ENCODE results near the gene PLA2G4A.

The PLA2G4A gene

GRCh38 chr1:186999506-186999905, 170.8 kb downstream of the PLA2G4A start:
- no peaks in the 10 kb centered on the region for H3K9me3 ChIP-seq (ENCODE audit: control insufficient read depth in 2 of 2, low read length in 2 of 2)
- H3K4me1 ChIP-seq (ENCODE audit: control insufficient read depth in 2 of 2, insufficient read depth in 2 of 2, low read length in 2 of 2), result no peaks in the 10 kb centered on the region
- H3K4me3 ChIP-seq (ENCODE audit: low read length in 2 of 2), result no peak overlapping the region
- H3K9ac ChIP-seq (ENCODE audit: low read depth in 1 of 2, low read length in 2 of 2), result no peak overlapping the region
- H3K27me3 ChIP-seq (ENCODE audit: control insufficient read depth in 2 of 2, insufficient read depth in 2 of 2, low read length in 2 of 2), result no peaks in the 10 kb centered on the region
- no peaks in the 10 kb centered on the region for H3K36me3 ChIP-seq (ENCODE audit: control insufficient read depth in 2 of 2, insufficient read depth in 2 of 2, low read length in 2 of 2)
- H3K27ac ChIP-seq (ENCODE audit: low read depth in 2 of 2, low read length in 2 of 2), result no peak overlapping the region

GRCh38 chr1:187001198-187001889, 172.6 kb downstream of the PLA2G4A start:
- H3K9me3 ChIP-seq (ENCODE audit: control insufficient read depth in 2 of 2, low read length in 2 of 2), result no peaks in the 10 kb centered on the region
- H3K4me3 ChIP-seq (ENCODE audit: low read length in 2 of 2), result no peak overlapping the region
- H3K4me1 ChIP-seq (ENCODE audit: control insufficient read depth in 2 of 2, insufficient read depth in 2 of 2, low read length in 2 of 2), result no peaks in the 10 kb centered on the region
- no peak overlapping the region for H3K9ac ChIP-seq (ENCODE audit: low read depth in 1 of 2, low read length in 2 of 2)
- no peaks in the 10 kb centered on the region for H3K36me3 ChIP-seq (ENCODE audit: control insufficient read depth in 2 of 2, insufficient read depth in 2 of 2, low read length in 2 of 2)
- no peaks in the 10 kb centered on the region for H3K27me3 ChIP-seq (ENCODE audit: control insufficient read depth in 2 of 2, insufficient read depth in 2 of 2, low read length in 2 of 2)
- H3K27ac ChIP-seq (ENCODE audit: low read depth in 2 of 2, low read length in 2 of 2), result no peak overlapping the region

GRCh38 chr1:187003353-187003752, 174.6 kb downstream of the PLA2G4A start:
- no peaks in the 10 kb centered on the region for H3K36me3 ChIP-seq (ENCODE audit: control insufficient read depth in 2 of 2, insufficient read depth in 2 of 2, low read length in 2 of 2)
- H3K9ac ChIP-seq (ENCODE audit: low read depth in 1 of 2, low read length in 2 of 2), result no peak overlapping the region
- no peaks in the 10 kb centered on the region for H3K9me3 ChIP-seq (ENCODE audit: control insufficient read depth in 2 of 2, low read length in 2 of 2)

GRCh38 chr1:187006896-187007295, 178.1 kb downstream of the PLA2G4A start:
- no peaks in the 10 kb centered on the region for H3K27me3 ChIP-seq (ENCODE audit: control insufficient read depth in 2 of 2, insufficient read depth in 2 of 2, low read length in 2 of 2)
- H3K4me1 ChIP-seq (ENCODE audit: control insufficient read depth in 2 of 2, insufficient read depth in 2 of 2, low read length in 2 of 2), result no peaks in the 10 kb centered on the region
- H3K4me3 ChIP-seq (ENCODE audit: low read length in 2 of 2), result no peak overlapping the region
- H3K27ac ChIP-seq (ENCODE audit: low read depth in 2 of 2, low read length in 2 of 2), result no peak overlapping the region
- no peaks in the 10 kb centered on the region for H3K9me3 ChIP-seq (ENCODE audit: control insufficient read depth in 2 of 2, low read length in 2 of 2)
- H3K9ac ChIP-seq (ENCODE audit: low read depth in 1 of 2, low read length in 2 of 2), result no peak overlapping the region
- H3K36me3 ChIP-seq (ENCODE audit: control insufficient read depth in 2 of 2, insufficient read depth in 2 of 2, low read length in 2 of 2), result no peaks in the 10 kb centered on the region

More at GRCh38 chr1:187003353-187003752, 174.6 kb downstream of the PLA2G4A start:
- no peak overlapping the region for H3K27ac ChIP-seq (ENCODE audit: low read depth in 2 of 2, low read length in 2 of 2)
- H3K4me1 ChIP-seq (ENCODE audit: control insufficient read depth in 2 of 2, insufficient read depth in 2 of 2, low read length in 2 of 2), result no peaks in the 10 kb centered on the region
- H3K4me3 ChIP-seq (ENCODE audit: low read length in 2 of 2), result no peak overlapping the region
- H3K27me3 ChIP-seq (ENCODE audit: control insufficient read depth in 2 of 2, insufficient read depth in 2 of 2, low read length in 2 of 2), result no peaks in the 10 kb centered on the region

GRCh38 chr1:187009320-187009719, 180.6 kb downstream of the PLA2G4A start:
- H3K4me1 ChIP-seq (ENCODE audit: control insufficient read depth in 2 of 2, insufficient read depth in 2 of 2, low read length in 2 of 2), result no peaks in the 10 kb centered on the region
- no peaks in the 10 kb centered on the region for H3K27me3 ChIP-seq (ENCODE audit: control insufficient read depth in 2 of 2, insufficient read depth in 2 of 2, low read length in 2 of 2)
- no peak overlapping the region for H3K4me3 ChIP-seq (ENCODE audit: low read length in 2 of 2)
- H3K9ac ChIP-seq (ENCODE audit: low read depth in 1 of 2, low read length in 2 of 2), result no peak overlapping the region
- H3K27ac ChIP-seq (ENCODE audit: low read depth in 2 of 2, low read length in 2 of 2), result no peak overlapping the region
- no peaks in the 10 kb centered on the region for H3K36me3 ChIP-seq (ENCODE audit: control insufficient read depth in 2 of 2, insufficient read depth in 2 of 2, low read length in 2 of 2)
- no peaks in the 10 kb centered on the region for H3K9me3 ChIP-seq (ENCODE audit: control insufficient read depth in 2 of 2, low read length in 2 of 2)

GRCh38 chr1:187010571-187011309, 182.0 kb downstream of the PLA2G4A start:
- H3K36me3 ChIP-seq (ENCODE audit: control insufficient read depth in 2 of 2, insufficient read depth in 2 of 2, low read length in 2 of 2), result no peaks in the 10 kb centered on the region
- H3K4me1 ChIP-seq (ENCODE audit: control insufficient read depth in 2 of 2, insufficient read depth in 2 of 2, low read length in 2 of 2), result no peaks in the 10 kb centered on the region
- H3K9ac ChIP-seq (ENCODE audit: low read depth in 1 of 2, low read length in 2 of 2), result no peak overlapping the region
- no peak overlapping the region for H3K27ac ChIP-seq (ENCODE audit: low read depth in 2 of 2, low read length in 2 of 2)
- no peaks in the 10 kb centered on the region for H3K9me3 ChIP-seq (ENCODE audit: control insufficient read depth in 2 of 2, low read length in 2 of 2)
- H3K27me3 ChIP-seq (ENCODE audit: control insufficient read depth in 2 of 2, insufficient read depth in 2 of 2, low read length in 2 of 2), result no peaks in the 10 kb centered on the region
- no peak overlapping the region for H3K4me3 ChIP-seq (ENCODE audit: low read length in 2 of 2)

GRCh38 chr1:187013582-187014200, 184.9 kb downstream of the PLA2G4A start:
- H3K4me3 ChIP-seq (ENCODE audit: low read length in 2 of 2), result no peak overlapping the region
- H3K27me3 ChIP-seq (ENCODE audit: control insufficient read depth in 2 of 2, insufficient read depth in 2 of 2, low read length in 2 of 2), result no peaks in the 10 kb centered on the region
- H3K9me3 ChIP-seq (ENCODE audit: control insufficient read depth in 2 of 2, low read length in 2 of 2), result no peaks in the 10 kb centered on the region
- H3K27ac ChIP-seq (ENCODE audit: low read depth in 2 of 2, low read length in 2 of 2), result no peak overlapping the region
- H3K4me1 ChIP-seq (ENCODE audit: control insufficient read depth in 2 of 2, insufficient read depth in 2 of 2, low read length in 2 of 2), result no peaks in the 10 kb centered on the region
- no peak overlapping the region for H3K9ac ChIP-seq (ENCODE audit: low read depth in 1 of 2, low read length in 2 of 2)
- H3K36me3 ChIP-seq (ENCODE audit: control insufficient read depth in 2 of 2, insufficient read depth in 2 of 2, low read length in 2 of 2), result no peaks in the 10 kb centered on the region

- H3K4me1 ChIP-seq (ENCODE audit: control insufficient read depth in 2 of 2, insufficient read depth in 2 of 2, low read length in 2 of 2), result no peaks in the 10 kb centered on the region
- H3K4me3 ChIP-seq (ENCODE audit: low read length in 2 of 2), result no peak overlapping the region
- H3K27ac ChIP-seq (ENCODE audit: low read depth in 2 of 2, low read length in 2 of 2), result no peak overlapping the region
- H3K9ac ChIP-seq (ENCODE audit: low read depth in 1 of 2, low read length in 2 of 2), result no peak overlapping the region
- no peaks in the 10 kb centered on the region for H3K27me3 ChIP-seq (ENCODE audit: control insufficient read depth in 2 of 2, insufficient read depth in 2 of 2, low read length in 2 of 2)
- no peaks in the 10 kb centered on the region for H3K9me3 ChIP-seq (ENCODE audit: control insufficient read depth in 2 of 2, low read length in 2 of 2)
- H3K36me3 ChIP-seq (ENCODE audit: control insufficient read depth in 2 of 2, insufficient read depth in 2 of 2, low read length in 2 of 2), result no peaks in the 10 kb centered on the region
Observed at GRCh38 chr1:187018291-187018690, 189.5 kb downstream of the PLA2G4A start.

GRCh38 chr1:187027253-187027652, 198.5 kb downstream of the PLA2G4A start:
- Histone ChIP-seq H3K27me3 (ENCODE audit: control insufficient read depth in 2 of 2, insufficient read depth in 2 of 2, low read length in 2 of 2) (no peaks in the 10 kb centered on the region), H3K4me3 (ENCODE audit: low read length in 2 of 2) (no peak overlapping the region), H3K9ac (ENCODE audit: low read depth in 1 of 2, low read length in 2 of 2) (no peak overlapping the region), H3K4me1 (ENCODE audit: control insufficient read depth in 2 of 2, insufficient read depth in 2 of 2, low read length in 2 of 2) (no peaks in the 10 kb centered on the region), H3K9me3 (ENCODE audit: control insufficient read depth in 2 of 2, low read length in 2 of 2) (no peaks in the 10 kb centered on the region), H3K36me3 (ENCODE audit: control insufficient read depth in 2 of 2, insufficient read depth in 2 of 2, low read length in 2 of 2) (no peaks in the 10 kb centered on the region), H3K27ac (ENCODE audit: low read depth in 2 of 2, low read length in 2 of 2) (no peak overlapping the region)

- Histone ChIP-seq H3K36me3 (ENCODE audit: control insufficient read depth in 2 of 2, insufficient read depth in 2 of 2, low read length in 2 of 2) (no peaks in the 10 kb centered on the region), H3K9ac (ENCODE audit: low read depth in 1 of 2, low read length in 2 of 2) (no peak overlapping the region), H3K9me3 (ENCODE audit: control insufficient read depth in 2 of 2, low read length in 2 of 2) (no peaks in the 10 kb centered on the region), H3K27me3 (ENCODE audit: control insufficient read depth in 2 of 2, insufficient read depth in 2 of 2, low read length in 2 of 2) (no peaks in the 10 kb centered on the region), H3K4me1 (ENCODE audit: control insufficient read depth in 2 of 2, insufficient read depth in 2 of 2, low read length in 2 of 2) (no peaks in the 10 kb centered on the region), H3K4me3 (ENCODE audit: low read length in 2 of 2) (no peak overlapping the region), H3K27ac (ENCODE audit: low read depth in 2 of 2, low read length in 2 of 2) (no peak overlapping the region)
Observed at GRCh38 chr1:187032316-187032981, 203.7 kb downstream of the PLA2G4A start.

Measured in mucosa of rectum (tissue), 2 donors.